Adrenal gland (tissue), 12 donors: ENCODE results near the gene RFT1. TPM values are rescaled to one million over a fixed set of nuclear protein-coding genes. Genes with fewer than 3 reads are reported as not detected.

Experiments used
- DNase-seq, 7 donors: peaks; one replicate each; pipeline ENCODE4 v3.0.0-alpha.2; 2019 to 2020
- H3K27ac ChIP-seq, 5 donors: fragments of 200-600 bp; sonication (generic) in 4 of 5; 1 replicate in 3 of 5; 2 replicates in 2 of 5; pipeline versions ENCODE4 v1.5.1 to v1.8.0; 2016 to 2020; ENCODE audit warnings: mild to moderate bottlenecking in 1 of 5
- H3K27me3 ChIP-seq: fragments of 200-600 bp; 2 replicates; pipeline ENCODE4 v1.8.0; 2021
- H3K36me3 ChIP-seq, 2 donors: fragments of 200-600 bp; replicated peaks in 1 of 2; 1 replicate in 1 of 2; 2 replicates in 1 of 2; pipeline versions ENCODE4 v1.5.1 to v1.8.0; 2018 to 2022
- H3K4me1 ChIP-seq, 2 donors: fragments of 200-600 bp; replicated peaks in 1 of 2; 1 replicate in 1 of 2; 2 replicates in 1 of 2; pipeline versions ENCODE4 v1.5.1 to v1.8.0; 2018 to 2021
- H3K4me3 ChIP-seq, 4 donors: fragments of 200-600 bp; sonication (generic) in 3 of 4; one replicate each; pipeline ENCODE4 v1.5.1; 2016 to 2018
- H3K9me3 ChIP-seq, 3 donors: fragments of 200-600 bp; sonication (generic) in 1 of 3; replicated peaks in 1 of 3; 1 replicate in 2 of 3; 2 replicates in 1 of 3; pipeline versions ENCODE4 v1.5.1 to v1.8.0; 2016 to 2021
- POLR2A ChIP-seq, 2 donors: fragments of 450-650 bp; IDR thresholded peaks; one replicate each; pipeline ENCODE4 v1.6.1; 2017; ENCODE audit warnings: antibody characterized with exemption in 2 of 2, mild to moderate bottlenecking in 2 of 2, moderate library complexity in 1 of 2
- WGBS, 4 donors: extraction: QIAGEN DNeasy Blood & Tissue Kit in 2 of 4; methylation state at CpG; one replicate each; pipeline versions ENCODE4 v1.1.5 to v1.1.7; 2013 to 2017; 5-methylcytosine and 5-hydroxymethylcytosine counted together
- intact Hi-C, 2 donors: fragments of 100-400 bp; cut with DNase I; formaldehyde crosslinking; loops; one replicate each; pipeline versions ENCODE4 v1.14.1 to v1.15.0; 2022 to 2023
- polyA plus RNA-seq, 3 donors: library from polyadenylated mRNA; stranded (reverse); fragments of 200-250 nt in 2 of 3; fragments of 350-450 nt in 1 of 3; fragmentation: Illumina TruSeq in 1 of 3; extraction: RNeasy Lipid Tissue Mini Kit (QIAGEN cat#74804) in 1 of 3; gene quantifications; one replicate each; pipeline ENCODE4 v1.2.3, GENCODE V29; 2013 to 2014
- total RNA-seq, 9 donors: library from RNA; depleted of rRNA in 4 of 9; stranded (reverse); fragments of >200 nt in 4 of 9; fragments of 120-200 nt in 1 of 9; fragmentation: NEBNext Ultra II Directional in 1 of 9; extraction: Animal tissue kit (Norgen Biotek cat#: 25700) in 1 of 9; gene quantifications; one replicate each; pipeline versions ENCODE4 v1.1.0 to v1.2.4, GENCODE V29; 2013 to 2023
- TF ChIP-seq, protein P1 (sequence below), 6 experiments: fragments of 450-650 bp in 4 of 6; fragments of 200-600 bp in 2 of 6; sonication (generic) in 1 of 6; IDR thresholded peaks; 1 replicate in 5 of 6; 2 replicates in 1 of 6; pipeline versions ENCODE4 v1.5.1 to v1.8.0; 2016 to 2021; ENCODE audit warnings: antibody characterized with exemption in 6 of 6, mild to moderate bottlenecking in 2 of 6, moderate library complexity in 1 of 6
- donor health status: healthy with polysubstance abuse.
- donor health status: Bipolar disorder and iron deficiency.
- donor health status: DM: yes; HTN: yes; CAD: no.
- donor health status: DM: no; HTN: no; CAD: no.
- donor health status: DM: no; HTN: no; CAD: no.
- donor health status: DM: yes; HTN: yes; CAD: no.

The RFT1 gene
- total and polyA plus RNA-seq, 12 donors: 6.7 to 34.5 (median 20.4) TPM

DNA sequence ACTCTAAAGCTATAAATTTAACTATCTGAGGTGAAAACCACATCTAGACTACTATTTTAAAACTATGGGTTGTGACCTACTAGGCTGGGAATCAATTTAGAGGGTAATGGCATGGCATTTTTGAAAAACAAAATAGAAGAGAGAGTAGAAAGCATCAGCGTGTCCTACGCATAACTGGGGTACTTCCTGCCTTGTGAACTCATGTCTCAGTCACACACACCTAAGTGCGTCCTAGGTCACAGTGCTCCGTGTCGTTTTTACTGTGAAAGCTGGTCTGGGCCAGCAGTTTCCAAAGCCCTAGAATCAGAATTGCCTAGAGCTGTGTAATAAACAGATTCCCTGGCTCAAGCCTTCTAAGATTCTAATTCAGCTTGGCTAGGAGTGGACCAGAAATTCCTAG, 32.3 kb downstream of the RFT1 start:
- no peak for DNase-seq
- H3K9me3 ChIP-seq: no peaks in the 10 kb centered on the region
- TF ChIP-seq POLR2A (IDR thresholded peaks at IDR 0.05): no peak
- TF ChIP-seq, protein P1, sequence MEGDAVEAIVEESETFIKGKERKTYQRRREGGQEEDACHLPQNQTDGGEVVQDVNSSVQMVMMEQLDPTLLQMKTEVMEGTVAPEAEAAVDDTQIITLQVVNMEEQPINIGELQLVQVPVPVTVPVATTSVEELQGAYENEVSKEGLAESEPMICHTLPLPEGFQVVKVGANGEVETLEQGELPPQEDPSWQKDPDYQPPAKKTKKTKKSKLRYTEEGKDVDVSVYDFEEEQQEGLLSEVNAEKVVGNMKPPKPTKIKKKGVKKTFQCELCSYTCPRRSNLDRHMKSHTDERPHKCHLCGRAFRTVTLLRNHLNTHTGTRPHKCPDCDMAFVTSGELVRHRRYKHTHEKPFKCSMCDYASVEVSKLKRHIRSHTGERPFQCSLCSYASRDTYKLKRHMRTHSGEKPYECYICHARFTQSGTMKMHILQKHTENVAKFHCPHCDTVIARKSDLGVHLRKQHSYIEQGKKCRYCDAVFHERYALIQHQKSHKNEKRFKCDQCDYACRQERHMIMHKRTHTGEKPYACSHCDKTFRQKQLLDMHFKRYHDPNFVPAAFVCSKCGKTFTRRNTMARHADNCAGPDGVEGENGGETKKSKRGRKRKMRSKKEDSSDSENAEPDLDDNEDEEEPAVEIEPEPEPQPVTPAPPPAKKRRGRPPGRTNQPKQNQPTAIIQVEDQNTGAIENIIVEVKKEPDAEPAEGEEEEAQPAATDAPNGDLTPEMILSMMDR (IDR thresholded peaks at IDR 0.05): no peak
- intact Hi-C loops: no loop called here
- H3K27ac ChIP-seq: no peak overlapping the region
- peaks cover 0 to 21% of the 10 kb centered on the region in 2 donors for H3K36me3 ChIP-seq
- H3K4me1 ChIP-seq: peaks cover 0 to 3% of the 10 kb centered on the region in 2 donors
- no peaks in the 10 kb centered on the region for H3K27me3 ChIP-seq
- 90 to 95% (median 93%) methylated on average over 5 of the region's 5 CpGs for WGBS, 4 donors
- no peak overlapping the region for H3K4me3 ChIP-seq

DNA sequence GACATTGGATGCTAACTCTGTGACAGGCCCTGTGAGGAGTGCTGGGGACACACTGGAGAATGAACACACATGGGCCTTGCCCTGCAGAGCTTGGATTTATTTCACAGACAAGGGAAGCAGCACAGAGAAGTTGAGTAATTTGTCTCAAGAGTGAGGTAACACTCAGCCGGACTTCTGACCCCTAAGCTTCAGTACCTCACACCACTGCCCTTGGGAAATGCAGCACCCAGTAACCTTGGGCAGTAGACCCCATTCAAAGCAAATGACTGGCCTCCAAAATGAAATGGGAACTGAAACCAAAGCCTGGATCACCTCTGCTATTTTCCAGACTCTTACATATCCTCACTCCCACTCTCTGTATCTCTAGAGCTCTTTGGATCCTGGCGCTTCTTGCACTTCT, 37.3 kb downstream of the RFT1 start:
- Histone ChIP-seq H3K27me3 (no peaks in the 10 kb centered on the region), H3K27ac (no peak overlapping the region), H3K36me3 (peaks cover 0 to 28% of the 10 kb centered on the region in 2 donors), H3K9me3 (no peaks in the 10 kb centered on the region), H3K4me3 (no peak overlapping the region), H3K4me1 (peaks cover 0 to 6% of the 10 kb centered on the region in 2 donors)
- intact Hi-C loops: no loop called here
- TF ChIP-seq, protein P1 (IDR thresholded peaks at IDR 0.05): no peak
- 57 to 62% (median 60%) methylated on average over 2 of the region's 2 CpGs for WGBS, 4 donors
- DNase-seq: peak in 2 of 7 donors; percentile 41 to 62

DNA sequence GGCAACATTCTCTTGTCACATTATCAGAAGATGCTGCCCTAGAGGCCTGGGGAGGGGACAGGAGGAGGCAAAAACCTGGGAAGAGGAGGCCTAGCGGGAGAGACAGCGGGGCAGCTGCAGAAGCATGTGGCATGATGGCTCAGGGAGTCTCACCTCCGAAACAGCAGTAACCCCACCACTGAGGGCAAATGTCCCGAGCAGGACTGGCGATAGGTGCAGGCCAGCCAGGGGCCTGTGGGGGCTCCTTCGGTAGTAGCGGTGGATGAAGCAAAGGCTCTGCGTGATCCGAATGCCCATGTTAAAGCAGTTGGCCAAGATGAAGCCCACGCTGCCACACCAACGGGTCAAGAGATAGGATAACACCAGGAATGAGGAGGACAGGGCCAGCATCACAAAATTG, 38.0 kb downstream of the RFT1 start:
- Histone ChIP-seq H3K27ac (no peak overlapping the region), H3K4me3 (no peak overlapping the region), H3K36me3 (peaks cover 0 to 28% of the 10 kb centered on the region in 2 donors), H3K9me3 (no peaks in the 10 kb centered on the region), H3K27me3 (no peaks in the 10 kb centered on the region), H3K4me1 (peaks cover 0 to 6% of the 10 kb centered on the region in 2 donors)
- DNase-seq: no peak
- intact Hi-C loops: no loop called here
- 94 to 97% (median 95%) methylated on average over 11 of the region's 11 CpGs for WGBS, 4 donors
- no peak for TF ChIP-seq POLR2A (IDR thresholded peaks at IDR 0.05)
- TF ChIP-seq, protein P1 (IDR thresholded peaks at IDR 0.05): no peak

DNA sequence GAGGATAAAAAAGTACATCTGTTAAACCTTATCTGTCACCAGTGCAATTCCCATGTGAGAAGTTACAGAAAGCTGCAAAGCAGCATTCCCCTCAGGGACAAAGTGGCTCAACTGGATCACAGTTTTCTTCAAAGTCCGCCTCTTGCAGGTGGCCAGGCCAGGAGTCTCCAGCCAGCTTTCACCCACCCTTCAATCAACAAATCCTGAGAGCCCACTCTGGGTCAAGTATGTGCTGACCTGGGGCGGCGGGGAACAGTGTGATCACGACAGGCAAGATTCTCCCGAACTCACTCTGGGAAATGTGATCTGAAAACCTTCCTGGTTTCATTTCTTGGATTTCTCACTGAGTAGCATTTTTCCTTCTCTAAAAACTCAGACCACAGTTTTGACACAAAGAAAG, 39.2 kb downstream of the RFT1 start:
- no peaks in the 10 kb centered on the region for H3K9me3 ChIP-seq
- H3K27ac ChIP-seq: no peak overlapping the region
- intact Hi-C loops: no loop called here
- H3K36me3 ChIP-seq: peaks cover 0 to 28% of the 10 kb centered on the region in 2 donors
- peaks cover 0 to 6% of the 10 kb centered on the region in 2 donors for H3K4me1 ChIP-seq
- no peak for TF ChIP-seq POLR2A (IDR thresholded peaks at IDR 0.05)
- TF ChIP-seq, protein P1 (IDR thresholded peaks at IDR 0.05): no peak
- no peaks in the 10 kb centered on the region for H3K27me3 ChIP-seq
- H3K4me3 ChIP-seq: no peak overlapping the region
- no peak for DNase-seq
- WGBS, 4 donors: 71 to 94% (median 88%) methylated on average over 5 of the region's 5 CpGs
